DMS153 treated with DMSO at 0.1 percent for 48 hours (cell line): ENCODE measurements around the gene TMEM198.
A peak's percentile ranks its signal among the peaks of the same experiment; 100 is the strongest.

Experiments used
- DNase-seq: peaks from one replicate; lab custom pipeline; 2025; ENCODE audit not compliant: unreplicated experiment; lab: John Stamatoyannopoulos, UW

The TMEM198 gene

GRCh38 chr2:219508971-219509779, 34.7 kb upstream of the TMEM198 start:
- DNase-seq = no peak

DNA sequence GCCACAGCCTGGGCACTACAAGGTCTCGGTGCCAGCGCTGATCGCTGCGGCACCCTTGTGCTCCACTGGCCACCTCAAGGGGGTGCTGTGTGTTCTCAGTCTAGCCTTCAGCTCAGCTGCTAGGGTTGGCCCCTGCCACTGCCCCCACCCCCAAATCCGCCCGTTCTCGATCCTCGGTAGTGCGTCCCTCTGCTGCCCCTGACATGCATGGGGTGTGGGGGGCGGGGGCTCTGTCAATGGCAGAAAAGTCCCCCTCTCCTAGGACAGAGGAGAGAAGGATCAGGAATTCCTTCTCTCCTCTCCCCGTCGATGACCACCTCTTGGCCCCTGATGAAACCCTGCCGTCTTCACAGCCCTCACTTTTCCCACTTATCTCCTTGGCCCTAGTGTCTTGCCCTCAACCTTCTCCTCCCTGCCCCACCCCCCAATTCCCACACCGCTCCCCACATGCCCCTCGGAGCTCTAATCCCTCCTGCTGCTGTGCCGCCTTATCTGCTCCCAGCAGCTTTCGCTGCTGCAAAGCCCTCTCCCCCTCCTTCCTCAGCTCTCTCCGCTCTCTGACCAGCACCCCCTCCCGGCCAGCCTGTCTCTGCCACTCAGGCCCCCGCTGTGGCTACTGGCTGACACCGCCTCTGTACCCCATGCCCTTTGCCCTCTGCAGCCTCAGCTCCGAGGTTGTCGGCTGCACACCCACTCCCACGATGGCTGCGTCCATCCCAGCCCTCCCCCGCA, 33.9 kb upstream of the TMEM198 start:
- peak; percentile 45 for DNase-seq

- DNase-seq = no peak
Measured at GRCh38 chr2:219510512-219511135, 33.2 kb upstream of the TMEM198 start.

DNA sequence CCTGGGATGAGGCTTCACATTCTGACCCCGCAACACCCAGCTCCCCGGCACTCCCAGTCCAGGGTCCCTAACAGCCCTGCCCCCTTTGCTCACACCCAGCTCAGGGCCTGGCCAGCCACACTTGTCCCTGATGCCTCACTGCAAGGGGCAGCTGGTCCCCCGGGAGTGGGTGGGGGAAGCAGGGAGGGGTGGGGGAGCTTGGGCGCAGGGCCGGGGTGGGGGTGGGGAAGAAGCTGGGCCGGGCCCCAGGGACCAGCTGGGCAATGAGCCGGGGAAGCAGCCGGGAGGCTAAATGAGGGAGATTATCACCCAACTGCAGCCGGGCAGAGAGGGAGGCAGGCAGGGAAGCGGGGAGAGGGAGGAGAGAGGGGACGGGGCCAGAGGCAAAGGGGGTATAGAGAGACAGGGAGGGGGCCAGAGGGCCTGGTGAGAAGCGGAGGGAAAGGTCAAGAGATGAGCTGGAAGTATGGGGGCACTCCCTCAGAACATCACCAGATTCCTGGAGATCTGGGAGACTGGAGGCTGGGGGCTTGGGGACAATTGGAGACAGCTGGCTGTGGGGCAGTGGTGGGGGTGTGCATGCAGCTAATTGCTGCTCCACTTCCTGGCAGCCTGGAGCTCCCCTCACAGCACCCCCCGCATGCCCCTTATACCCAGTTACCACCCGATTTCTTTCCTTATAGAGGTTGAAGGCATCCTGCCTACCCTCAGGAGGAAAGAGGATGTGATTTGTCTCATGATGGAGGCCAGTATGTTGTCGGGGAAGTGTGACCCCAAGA, 32.1 kb upstream of the TMEM198 start:
- DNase-seq = no peak

GRCh38 chr2:219512524-219513216, 31.2 kb upstream of the TMEM198 start:
- DNase-seq = no peak

GRCh38 chr2:219513787-219514186, 30.0 kb upstream of the TMEM198 start:
- DNase-seq = no peak

DNA sequence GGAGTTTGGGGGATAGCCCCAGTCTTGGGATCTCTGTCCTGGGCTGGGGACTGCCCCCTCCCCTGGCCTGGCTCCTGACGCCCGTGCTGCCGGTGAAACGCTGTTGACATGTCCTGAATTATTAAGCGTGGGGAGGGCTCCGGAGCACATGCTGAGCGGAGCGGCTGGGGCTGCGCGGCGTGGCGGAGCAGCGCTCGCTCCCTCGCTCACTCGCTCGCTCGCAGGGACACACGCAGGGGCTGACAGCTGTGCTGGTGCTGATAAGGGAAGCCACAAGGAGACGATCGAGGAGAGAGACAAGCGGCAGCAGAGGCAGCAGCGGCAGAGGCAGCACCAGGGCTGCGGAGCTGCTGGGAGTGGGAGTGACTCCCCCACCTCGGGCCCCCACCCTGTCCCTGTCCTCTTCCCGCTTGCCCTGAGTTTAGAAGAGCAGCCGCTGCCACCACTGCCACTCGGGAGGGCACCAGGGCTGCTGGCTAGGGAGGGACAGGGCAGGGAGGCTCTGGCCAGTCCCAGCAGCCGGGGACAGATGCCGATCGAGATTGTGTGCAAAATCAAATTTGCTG, 29.5 kb upstream of the TMEM198 start, which contains the start of gene ASIC4:
TSS of gene ASIC4 (plus strand) at position 287 of the 566 bp plus-strand sequence. CDS start at position 530, 243 bp downstream.
- no peak for DNase-seq

DNA sequence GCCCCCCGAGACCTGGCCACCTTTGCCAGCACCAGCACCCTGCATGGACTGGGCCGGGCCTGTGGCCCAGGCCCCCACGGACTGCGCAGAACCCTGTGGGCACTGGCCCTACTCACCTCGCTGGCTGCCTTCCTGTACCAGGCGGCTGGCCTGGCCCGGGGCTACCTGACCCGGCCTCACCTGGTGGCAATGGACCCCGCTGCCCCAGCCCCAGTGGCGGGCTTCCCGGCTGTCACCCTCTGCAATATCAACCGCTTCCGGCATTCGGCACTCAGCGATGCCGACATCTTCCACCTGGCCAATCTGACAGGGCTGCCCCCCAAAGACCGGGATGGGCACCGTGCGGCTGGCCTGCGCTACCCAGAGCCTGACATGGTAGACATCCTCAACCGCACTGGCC, 29.0 kb upstream of the TMEM198 start:
- no peak for DNase-seq

- DNase-seq = no peak
Measured at GRCh38 chr2:219515874-219516629, 27.8 kb upstream of the TMEM198 start.

- no peak for DNase-seq
Measured at GRCh38 chr2:219516888-219517287, 26.9 kb upstream of the TMEM198 start.

DNA sequence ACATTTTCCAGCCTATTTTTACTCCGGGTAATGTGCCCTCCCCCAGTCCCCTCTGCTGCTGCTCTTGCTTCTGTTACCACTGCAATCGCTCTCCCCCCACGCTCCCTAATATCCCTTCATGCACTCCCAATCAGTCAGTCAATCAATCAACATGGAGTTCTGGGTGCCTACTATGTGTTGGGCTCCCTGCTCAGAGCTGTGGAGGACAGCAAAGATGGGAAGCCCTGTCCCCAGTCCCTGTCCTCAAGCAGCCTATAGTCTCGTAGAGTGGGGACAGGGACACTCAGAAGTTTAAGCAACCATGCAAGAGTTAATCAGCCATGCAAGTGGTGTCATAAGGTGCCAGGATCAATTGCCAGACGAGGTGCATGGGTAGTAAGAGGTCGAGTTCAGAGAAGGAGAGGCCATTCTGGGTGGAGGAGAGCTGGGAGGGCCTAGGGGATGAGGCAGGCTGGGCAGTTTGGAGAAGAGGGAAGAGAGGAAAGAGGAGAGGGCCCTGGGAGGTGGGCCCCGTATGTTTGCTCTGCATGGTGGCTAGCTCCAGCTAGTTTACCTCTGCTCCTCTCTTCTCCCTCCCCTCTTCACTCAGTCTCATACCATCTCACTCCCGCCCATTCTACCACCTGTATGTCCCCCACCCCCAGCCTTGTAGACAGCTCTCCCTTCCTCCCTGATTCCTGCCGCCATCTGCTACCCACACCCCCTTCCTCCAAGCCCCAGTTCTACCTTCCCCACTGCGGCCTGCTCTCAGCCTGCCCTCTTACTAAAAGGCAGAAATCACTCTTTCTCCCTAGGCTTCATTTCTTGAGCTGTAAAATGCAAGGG, 25.7 kb upstream of the TMEM198 start:
- no peak for DNase-seq

DNA sequence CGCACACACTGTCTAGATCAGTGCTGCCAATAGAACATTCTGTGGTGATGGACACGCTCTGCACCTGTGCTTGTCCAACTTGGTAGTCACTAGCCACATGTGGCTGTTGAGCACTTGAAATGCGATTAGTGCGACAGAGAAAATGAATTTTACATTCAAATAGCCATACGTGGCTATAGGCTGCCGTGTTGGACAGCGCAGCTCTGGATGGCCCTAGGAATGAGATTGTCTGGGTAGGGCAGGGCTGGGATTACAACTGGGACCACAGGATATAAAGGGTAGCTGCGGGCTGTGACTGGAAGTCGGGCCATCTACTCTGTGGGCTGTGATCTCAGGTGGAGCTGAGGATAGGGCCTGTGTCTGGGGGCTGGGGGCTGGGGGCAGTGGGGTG, 24.3 kb upstream of the TMEM198 start:
- DNase-seq = no peak

GRCh38 chr2:219520079-219520478, 23.7 kb upstream of the TMEM198 start:
- DNase-seq = no peak

DNA sequence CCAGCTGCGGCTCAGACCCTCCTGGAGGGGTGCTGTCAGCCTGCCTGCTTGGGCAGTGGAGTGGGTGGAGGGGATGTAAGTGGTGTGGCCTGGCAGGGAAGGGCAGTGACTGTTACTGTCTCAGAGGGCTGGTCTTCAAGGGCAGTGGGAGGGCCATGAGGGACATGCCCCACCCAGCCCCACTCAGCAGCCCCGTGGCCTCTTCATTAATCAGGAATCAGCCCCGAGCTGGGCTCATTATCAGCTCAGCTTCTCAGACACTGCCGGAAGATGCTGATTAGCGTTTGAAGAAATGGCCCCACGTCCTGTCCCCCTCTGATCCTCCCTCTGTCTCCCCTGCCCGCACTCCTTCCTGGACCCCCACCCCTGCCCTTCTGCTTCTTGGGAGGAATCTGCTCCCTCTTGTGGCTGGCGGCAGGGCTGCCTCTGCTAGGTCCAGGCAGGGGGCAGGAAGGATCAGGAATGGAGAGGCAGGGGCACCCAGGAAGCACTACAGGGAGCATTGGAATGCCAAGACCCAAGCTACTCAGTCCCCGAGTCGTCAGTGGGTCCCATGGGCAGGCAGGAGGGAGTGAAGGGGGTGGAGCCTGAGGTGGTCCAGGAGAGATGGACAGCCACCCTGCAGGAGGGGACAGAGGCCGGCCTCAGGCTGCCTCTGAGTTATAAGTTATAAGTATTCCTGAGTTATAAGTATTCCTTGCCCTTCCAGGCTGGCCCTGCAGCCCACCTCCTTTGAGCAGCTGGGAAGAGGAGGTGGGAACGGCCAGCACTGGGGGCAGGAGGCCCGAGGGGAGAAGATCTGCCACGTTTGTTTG, 22.6 kb upstream of the TMEM198 start:
- DNase-seq = no peak

DNA sequence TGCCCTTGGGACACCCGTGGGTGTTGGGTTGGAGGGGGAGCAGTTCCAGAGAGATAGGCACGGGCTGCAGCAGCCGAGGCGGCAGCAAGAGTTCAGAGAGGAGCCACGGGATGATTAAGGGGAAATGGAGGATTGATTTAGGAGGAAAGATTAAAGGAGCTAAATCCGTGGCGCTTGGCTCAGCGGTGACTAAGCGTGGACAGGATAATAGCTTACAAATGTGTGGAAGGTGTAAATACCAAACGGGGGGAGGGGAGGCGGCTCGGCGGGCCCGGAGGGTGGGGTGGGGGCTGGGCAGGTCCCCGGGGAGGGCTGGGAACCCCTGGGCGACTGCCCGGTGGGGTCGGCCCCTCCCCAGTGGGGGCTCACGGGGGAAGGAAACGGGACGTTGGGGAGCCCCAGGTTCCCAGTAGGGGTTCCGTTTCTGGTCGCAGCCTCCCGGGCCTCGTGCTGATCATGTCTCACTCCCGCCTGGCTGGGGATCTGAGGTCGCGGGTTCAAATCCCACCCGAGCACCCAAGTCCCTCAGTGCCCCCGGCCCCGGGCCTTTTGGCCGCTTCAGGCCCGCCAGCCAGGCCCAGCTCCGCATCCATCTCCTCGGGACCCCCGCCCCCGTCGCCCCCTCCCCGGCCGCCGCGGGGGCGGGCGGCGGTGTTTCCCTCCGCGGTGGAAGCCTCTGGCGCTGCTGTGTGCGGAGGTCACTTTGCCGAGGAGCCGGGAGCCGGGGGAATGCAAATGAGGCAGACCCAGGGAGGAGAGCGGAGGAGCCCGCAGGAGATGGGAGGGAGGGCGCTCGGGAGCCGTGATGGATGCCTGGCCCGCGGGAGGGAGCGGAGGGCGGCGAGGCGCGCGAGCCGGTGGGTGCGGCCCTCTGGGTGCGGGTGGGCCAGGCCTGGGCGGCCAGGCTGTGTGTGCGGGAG, 21.5 kb upstream of the TMEM198 start:
- DNase-seq = no peak

DNA sequence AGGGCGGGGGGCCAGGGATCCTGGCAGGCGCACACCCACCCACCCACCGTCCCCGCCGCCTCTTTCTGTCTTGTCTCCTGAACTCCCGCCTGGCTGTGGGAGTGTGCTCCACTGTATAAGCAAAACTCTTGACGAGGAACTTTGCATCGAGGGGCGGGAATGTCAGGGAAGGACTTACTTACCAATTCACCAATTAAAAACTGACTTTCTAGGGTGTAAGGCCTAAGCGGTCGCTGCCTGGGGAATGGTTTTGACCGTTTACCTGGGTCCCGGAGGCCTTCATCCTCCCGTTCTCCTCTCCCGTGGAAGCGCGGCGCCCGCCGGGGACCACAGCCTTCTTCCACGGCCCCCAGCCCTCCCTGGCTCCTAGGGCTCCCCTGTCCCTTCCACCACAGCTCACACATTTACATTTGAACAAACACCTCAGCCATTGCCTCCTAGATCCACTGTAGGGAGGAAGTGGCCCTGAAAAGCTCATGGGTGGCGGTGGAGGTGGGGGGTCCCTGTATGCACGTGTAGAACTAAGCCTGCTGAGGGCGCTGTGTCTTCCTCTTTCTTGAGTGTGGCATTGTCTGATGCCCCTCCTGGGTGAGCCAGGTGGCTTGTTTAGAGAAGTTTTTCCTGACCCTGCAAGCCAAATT, 20.7 kb upstream of the TMEM198 start:
- DNase-seq = no peak
